H4 (cell line): ENCODE data around the gene PIKFYVE. TPM values are rescaled to one million over a fixed set of nuclear protein-coding genes. Genes with fewer than 3 reads are reported as not detected.

ENCODE experiments used
- total RNA-seq: library from RNA; depleted of rRNA; stranded (reverse); fragments of >200 nt; shearing (Covaris generic); gene quantifications from 2 replicates; pipeline ENCODE4 v1.2.3, GENCODE V29; 2014; rRNA removed

Gene PIKFYVE
- total RNA-seq, 1 experiment from 2014 or later: 16.0 TPM

Other genes with a start within 250 kb of the PIKFYVE start
- gene PLEKHM3, start 240.7 kb upstream of the PIKFYVE start, total RNA-seq: 2.2 and 2.8 TPM in 2 replicates
- gene CRYGD, start 141.7 kb upstream of the PIKFYVE start, total RNA-seq: not detected in 2 replicates
- gene CRYGC, start 136.4 kb upstream of the PIKFYVE start, total RNA-seq: not detected in 2 replicates
- gene CRYGB, start 120.1 kb upstream of the PIKFYVE start, total RNA-seq: not detected in 2 replicates
- not detected in 2 replicates for gene CRYGA, start 102.7 kb upstream of the PIKFYVE start, total RNA-seq
- not detected in 2 replicates for gene C2orf80, start 76.2 kb upstream of the PIKFYVE start, total RNA-seq
- 230 and 259 TPM in 2 replicates for gene IDH1, start 11.2 kb upstream of the PIKFYVE start, total RNA-seq
- not detected in 2 replicates for gene PTH2R, start 140.5 kb downstream of the PIKFYVE start, total RNA-seq